EL (cell line): Measurements from ENCODE around the gene LRMDA.
A peak's percentile ranks its signal among the peaks of the same experiment; 100 is the strongest.
"Not testable (repeated sequence)": the region's sequence is repeated elsewhere in the genome, so short reads cannot be mapped to it uniquely, and the experiment has no call there.

ENCODE experiments used
- DNase-seq: peaks from one replicate; pipeline ENCODE4 v3.0.0-alpha.2; 2016

LRMDA gene

DNA sequence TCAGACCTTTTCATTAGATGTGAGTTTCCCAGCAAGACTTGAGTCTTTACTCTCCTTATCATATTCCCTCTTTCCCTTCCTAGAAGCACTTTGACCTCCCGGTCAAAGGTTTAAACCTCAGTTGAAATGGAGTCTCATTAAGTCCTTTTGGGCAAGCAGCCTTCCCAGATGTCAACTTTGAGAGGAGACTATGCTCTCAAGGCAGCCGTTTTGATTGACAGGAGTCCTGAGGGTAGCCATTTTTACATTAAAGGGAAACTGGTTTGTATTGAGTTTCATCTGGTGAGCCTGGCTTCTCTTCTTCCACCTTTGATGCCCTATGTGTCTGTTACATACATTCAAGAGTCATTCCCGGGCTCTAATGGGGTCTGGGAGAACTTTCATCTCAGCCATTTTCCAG is 685.1 kb downstream of the LRMDA start:
- DNase-seq: no peak

DNA sequence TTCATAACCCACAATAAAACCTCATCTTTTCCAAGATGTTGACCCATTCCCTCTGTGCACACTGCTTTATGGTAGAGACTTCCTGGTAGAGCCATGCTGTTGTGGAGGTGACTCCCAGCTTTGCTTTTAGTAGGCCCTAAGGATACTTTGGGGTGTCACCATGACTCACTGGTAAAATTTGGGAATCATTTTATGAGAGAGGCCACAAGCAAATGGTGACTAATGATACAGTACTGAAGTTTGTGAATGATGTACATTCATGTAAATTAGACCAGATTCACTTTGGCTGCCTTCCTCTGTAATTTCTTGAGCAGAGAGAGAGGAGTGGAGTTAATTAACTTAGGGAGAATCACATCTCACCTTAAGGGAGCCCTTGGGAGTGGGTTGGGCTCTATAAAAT is 686.5 kb downstream of the LRMDA start:
- DNase-seq: peak; percentile 92

DNA sequence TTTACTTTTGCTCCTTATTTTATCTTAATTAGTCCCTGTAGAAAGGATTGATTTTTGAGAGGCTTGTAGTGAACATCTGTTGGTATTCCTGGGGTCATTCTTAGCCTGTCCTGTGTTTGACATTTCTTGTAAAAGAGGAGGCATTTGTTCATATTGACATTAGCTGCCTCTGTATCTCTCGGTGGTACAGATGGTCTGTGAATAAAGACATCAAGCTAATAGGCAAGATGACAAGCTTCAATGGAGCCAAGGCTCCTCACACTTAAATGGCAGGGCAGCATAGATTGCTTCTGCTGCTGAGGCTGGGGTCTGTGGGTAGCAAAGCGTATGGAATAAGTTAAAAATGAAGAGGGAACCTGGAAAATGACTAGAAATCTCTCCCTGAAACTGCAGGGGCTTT is 687.6 kb downstream of the LRMDA start:
- DNase-seq: no peak

DNA sequence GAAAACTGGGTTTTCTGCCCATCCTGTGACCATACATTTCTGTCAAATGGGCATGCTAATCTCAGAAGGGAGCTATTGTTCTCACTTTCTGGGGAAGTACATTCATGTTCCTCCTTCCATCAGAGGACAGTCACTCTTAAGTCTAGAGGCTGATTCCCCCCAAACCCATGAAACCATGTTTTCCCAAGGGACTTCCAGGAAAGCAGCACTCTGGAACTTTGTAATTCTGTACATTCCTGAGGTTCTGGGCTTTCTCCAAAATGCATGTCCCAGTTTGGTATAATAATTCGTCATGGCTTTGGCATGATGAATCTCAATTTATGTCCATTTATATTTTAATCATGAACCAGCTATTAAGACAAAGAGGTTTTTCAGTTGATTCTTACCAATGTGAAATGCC is 688.1 kb downstream of the LRMDA start:
- DNase-seq: peak; percentile 86

DNA sequence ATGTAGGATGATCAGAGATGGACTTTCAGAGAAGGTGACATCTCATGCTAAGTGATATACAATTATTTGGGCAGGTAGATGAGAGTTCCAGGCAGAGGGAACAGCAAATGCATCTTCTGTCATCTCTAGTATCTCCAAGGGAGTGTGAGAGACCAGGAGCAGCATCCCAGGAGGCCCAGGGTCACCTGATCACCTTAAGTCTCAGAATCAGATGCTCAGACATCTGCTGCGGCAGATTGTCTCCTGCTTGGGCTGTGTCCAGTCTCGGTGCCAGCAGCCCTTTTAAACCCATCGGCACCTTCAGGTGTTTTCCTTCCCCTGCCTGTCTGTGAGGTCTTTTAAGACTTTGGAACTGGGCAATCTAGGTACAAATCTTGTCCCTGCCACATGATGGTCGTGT is 690.6 kb downstream of the LRMDA start:
- DNase-seq: no peak

DNA sequence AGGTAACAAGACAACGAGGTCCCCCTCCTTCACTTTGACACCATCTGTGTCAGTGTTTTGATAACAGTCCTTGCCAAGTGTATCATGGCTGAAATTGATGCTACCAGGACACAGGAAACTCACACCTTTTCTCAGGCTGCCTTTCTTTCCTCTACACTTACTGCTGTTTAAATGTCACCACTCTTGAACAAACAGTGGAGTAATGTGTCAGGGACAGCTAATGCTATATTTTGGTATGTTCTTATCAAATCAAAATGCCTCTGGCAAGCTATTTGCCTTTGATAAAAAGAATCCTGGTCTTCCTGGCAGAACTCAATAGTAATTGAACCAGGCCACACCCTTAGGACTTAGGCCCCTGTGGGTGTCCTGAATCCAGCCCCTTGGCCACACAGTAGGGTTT is 692.9 kb downstream of the LRMDA start:
- no peak for DNase-seq

DNA sequence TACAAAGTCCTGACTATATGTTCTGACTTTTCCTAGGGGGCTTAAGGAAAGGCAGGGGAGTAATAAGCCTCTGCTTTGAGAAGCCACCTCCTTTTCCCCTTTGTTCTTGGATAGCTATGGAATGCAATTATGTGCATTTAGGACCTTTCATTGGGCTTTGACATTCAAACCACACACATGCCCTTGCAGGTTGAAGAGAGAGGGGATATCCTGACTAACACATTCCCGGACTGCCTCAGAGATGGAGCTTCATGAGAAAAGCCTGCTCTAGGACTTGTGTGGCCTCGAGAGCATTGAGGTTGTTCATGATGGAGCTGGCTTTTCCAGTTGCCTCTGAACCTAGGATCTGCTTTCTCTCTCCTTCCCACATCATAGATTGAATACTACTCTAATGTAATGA is 694.5 kb downstream of the LRMDA start:
- no peak for DNase-seq

DNA sequence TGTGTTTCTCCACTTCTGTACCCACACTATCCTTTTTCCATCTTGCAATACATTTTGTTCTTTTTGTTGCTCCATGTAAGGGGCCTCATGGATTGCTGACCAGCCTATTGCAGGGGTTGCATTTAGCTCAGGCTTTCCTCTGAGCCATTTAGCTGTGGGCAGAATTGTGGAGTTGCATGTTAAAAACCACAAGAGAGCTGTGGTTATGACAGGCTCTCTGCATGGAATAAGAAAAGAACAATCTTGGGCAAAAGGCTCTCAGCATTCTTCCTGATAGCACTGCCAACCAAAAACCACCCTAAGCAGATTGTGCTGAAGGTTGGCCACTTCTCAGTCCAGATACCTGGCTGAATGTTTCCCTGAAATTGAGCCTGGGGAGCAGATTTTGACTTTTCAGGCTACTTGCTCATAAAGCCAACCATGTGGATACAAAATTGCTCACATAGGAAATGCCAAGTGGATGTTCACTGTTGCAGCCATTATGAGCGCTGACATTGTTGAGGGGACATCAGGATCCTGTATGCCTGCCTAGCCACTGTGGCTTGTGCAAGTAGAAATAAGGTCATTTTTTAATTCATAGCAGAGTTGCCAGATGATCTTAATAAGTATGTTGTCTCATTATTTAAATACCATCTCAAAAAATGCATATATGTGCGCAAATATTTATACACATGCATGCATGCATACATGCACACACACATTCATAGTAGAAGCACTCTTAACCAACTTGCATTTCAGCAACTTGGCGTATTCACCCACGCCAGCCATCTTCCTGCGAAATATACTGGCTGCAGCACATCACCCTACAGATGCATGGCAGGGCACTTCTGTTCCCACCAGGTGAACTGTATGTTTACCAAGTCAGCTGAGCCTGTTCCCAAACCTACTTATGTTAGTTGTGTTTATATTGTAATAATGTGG is 695.4 kb downstream of the LRMDA start:
- no peak for DNase-seq

DNA sequence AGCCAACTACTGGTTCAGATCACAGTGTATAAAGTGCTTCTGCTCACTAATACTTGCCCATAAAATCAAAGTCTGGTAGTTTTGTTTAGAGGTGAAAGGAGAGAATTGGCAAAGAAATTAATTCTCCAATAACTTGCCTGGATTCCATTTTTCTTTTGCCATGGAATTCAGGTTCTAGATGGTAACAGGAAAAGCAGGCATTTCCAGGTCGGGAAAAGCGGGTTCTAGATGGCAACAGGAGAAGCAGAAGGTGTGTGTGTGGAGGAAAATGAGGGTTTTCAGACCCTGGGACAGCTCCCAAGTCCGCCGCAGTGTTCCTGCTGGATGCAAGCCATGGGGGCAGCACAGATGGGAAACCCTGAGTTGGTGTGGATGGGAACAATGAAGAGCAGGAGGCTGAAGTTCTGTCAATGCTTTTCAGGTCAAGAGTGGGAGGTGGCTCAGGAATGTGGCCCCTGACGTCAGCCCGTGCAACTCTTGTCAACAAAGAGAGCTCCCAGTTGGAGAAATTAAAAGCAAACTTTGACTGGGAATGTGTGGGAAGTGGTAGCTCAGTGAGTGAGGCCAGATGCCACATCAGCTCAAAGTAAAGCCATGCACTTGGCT is 696.7 kb downstream of the LRMDA start:
- DNase-seq: no peak

DNA sequence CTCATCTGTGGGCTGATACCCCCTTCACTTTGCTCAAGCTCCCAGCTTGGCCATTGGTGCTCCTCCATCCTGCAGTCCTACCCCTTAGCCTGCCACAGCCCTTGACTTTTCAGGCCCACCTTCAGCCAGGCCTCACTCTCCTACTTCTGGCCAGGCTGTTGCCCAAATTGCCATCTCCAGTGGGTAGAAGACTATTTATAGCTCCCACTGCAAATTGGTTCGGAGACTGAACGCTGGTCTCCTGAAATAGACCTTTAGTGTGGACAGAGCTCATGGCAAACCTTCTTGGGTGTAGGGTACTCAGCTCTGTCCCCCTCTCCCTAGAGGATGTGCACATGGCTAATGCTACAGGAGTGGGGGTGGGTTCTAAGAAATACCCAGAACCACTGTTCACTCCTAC is 697.8 kb downstream of the LRMDA start:
- no peak for DNase-seq

DNA sequence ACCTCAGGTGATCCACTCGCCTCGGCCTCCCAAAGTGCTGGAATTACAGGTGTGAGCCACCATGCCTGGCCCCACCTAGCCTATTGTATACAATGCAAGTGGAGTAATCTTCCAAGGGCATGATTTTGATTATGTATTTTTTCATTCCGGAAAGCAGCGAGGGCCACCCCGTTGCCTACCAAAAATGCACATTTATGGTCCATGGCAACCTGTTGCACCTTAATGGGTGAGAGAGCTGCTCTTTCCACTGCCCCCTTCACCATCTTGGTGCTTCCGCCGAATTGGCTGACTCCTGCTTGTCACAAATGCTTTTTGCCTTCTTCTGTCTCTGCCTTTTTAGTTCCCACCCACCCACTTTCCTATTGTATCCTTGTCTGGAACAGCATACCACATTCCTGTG is 699.5 kb downstream of the LRMDA start:
- no peak for DNase-seq

DNA sequence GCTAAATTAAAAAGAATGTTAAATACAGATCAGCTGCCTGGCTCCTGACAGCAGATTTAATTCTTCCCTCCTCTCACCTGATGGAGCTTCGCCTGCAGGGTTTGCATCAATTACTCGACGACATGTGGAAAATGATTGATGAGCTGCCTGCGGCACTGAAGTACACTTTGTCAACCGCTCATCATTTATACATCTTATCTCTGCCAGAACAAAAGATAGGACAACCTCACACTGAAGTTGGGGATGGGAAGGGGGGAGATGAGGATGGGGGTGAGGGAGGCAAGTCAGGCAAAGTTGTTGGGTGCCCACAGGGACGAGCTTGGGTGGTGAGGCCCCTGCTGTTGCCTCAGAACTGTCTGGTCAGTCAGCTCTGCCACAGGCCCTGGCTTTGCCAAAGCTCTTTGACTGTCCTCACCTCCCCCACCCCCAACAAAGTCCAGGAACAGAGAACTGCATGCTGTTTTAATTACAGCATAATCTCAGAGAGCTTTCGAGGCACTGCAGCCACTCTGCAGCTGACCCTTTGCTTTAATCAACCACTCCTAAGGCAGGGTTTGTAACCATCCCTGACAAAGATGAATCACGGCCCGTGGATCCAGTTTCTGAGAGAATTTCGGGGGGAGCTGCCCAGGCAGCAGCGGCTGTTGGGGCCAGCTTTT is 702.3 kb downstream of the LRMDA start:
- DNase-seq: no peak

DNA sequence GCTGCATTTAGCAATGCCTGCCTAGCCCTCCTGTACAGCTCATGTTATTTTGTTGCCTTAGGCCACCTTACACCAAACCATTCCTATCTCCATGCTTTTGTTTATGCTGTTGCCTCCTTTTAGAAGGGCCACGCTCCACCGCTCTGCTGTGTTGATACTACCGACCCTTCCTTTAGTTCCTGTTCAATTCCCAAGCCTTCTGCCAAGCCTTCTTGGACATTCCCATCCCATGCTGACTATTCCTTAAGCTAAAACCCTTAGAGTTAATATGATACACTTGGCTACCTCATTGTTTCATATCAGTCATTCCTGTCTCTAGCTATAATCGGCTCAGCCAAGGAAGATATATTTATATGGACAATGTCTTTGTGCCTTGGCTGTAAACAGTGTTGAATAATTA is 705.5 kb downstream of the LRMDA start:
- DNase-seq: no peak

DNA sequence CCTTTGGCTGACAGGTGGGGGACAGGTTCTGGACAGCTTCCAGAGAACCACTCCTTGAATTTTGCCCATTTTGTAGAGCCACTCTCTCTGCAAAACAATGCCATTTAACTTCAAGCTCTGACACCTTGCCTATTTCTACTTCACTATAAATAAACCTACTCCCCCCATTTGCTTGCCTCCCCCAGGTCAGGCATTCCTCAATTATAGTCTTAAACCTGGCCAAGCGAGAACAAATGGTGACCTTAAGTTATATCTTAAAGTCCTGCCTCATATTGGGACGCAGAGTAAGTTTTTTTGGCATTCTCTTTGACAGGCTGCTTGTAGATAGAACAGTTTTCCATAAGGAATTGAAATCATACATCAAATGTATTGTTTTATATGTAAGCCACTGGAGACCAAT is 706.9 kb downstream of the LRMDA start:
- no peak for DNase-seq

DNA sequence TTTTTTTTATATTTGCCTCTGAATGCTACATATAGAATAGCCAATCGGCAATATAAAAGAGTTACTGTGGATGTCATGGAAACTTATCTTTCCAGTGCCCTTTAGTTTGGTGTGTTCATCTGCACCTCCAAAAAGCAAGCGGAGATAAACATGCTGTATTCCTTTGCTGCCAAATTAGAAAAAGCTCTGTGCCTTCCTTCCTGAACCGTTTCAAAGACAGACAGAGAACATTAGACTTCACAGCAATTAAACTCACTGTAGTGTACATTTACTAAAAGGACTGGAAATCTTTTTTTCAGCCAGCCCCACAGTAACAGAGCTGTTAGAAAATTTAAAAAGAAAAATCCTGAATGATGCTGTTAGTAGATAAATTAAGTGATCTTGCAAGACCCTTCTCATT is 707.5 kb downstream of the LRMDA start:
- DNase-seq: no peak

DNA sequence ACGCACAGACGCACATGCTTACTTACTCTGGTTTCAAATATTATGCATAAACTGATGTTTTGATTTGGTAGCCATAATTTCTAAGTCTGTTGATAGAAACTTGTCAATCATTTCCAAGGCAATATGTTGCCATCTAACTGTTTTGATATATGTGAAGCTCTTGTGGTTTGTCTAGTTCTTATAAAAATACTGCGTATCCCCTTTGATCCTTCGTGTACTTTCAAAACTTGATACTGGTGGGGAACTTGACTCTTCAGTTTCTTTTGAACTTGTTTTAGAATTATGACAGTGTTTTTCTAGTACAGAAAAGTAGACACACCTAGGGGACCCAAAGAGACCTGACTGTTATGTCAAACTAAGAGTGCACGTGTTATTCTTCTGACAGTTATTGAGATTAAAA is 708.0 kb downstream of the LRMDA start:
- no peak for DNase-seq

DNA sequence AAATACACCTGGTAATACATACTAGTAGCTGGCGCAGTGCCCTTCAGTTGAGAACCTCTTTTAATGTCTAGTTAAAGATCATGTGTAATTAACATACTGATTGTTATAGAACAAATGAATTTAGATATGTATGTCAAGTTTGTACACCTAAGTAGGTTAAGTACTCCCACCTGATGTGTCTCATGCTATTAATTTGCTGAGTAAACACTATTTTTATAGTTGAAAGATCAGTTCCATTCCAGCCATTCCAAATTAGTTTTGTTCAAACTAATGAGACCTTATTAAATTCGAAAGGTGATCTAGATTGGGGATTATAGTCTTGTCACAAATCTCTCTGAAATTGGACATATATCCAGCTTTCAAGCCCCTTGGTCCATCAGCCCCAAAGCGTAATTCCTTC is 710.0 kb downstream of the LRMDA start:
- no peak for DNase-seq

DNA sequence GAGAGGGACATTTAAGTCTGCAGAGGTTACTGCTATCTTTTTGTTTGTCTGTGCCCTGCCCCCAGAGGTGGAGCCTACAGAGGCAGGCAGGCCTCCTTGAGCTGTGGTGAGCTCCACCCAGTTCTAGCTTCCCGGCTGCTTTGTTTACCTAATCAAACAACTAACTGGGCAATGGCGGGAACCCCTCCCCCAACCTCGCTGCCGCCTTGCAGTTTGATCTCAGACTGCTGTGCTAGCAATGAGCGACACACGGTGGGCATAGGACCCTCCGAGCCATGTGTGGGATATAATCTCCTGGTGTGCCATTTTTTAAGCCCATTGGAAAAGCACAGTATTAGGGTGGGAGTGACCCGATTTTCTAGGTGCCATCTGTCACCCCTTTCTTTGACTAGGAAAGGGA is 716.8 kb downstream of the LRMDA start:
- not testable (repeated sequence) for DNase-seq

DNA sequence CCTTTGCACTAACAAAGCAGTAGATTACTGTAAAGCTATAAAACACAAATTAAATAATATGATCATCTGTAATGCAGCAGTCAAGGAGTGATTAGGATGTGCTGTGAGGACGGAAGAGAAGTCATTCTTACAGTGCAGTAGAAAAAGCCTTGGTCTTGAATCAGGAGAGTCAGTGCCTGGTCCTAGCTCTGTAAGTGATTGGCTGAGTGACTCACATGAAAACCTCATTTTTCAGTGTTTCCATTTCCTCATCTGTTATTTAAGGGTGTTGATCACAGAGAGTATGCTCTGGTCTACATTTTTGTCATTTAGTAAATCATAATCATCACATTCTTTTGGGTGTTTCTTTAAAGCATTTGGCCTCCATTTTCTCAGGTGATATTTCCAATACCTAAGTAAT is 717.8 kb downstream of the LRMDA start:
- no peak for DNase-seq

DNA sequence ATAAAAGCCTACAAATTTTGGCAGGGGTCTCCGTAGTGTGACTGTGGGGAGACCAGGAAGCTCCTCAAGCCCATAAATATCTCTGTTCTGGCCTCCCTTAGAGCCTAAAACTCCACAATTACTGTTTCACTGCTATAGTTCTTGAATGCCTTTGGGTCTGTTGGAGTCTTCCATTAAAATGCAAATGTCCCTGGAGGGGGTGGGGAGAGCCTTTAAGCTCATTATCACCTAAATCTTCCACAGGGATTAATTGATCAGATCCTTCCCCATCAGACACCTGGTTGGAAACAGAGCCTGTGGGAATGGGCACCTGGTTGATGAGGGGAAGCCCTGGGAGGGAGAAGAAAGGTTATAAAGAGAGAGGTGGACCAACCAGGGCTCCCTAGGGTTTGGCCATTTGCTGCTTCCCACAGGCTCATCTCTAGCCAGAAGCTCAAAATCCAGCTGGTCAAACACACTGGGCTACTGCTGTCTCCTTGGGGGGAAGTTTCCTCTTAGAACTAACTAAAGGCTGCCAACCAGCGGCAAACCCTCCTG is 718.2 kb downstream of the LRMDA start:
- DNase-seq: no peak

DNA sequence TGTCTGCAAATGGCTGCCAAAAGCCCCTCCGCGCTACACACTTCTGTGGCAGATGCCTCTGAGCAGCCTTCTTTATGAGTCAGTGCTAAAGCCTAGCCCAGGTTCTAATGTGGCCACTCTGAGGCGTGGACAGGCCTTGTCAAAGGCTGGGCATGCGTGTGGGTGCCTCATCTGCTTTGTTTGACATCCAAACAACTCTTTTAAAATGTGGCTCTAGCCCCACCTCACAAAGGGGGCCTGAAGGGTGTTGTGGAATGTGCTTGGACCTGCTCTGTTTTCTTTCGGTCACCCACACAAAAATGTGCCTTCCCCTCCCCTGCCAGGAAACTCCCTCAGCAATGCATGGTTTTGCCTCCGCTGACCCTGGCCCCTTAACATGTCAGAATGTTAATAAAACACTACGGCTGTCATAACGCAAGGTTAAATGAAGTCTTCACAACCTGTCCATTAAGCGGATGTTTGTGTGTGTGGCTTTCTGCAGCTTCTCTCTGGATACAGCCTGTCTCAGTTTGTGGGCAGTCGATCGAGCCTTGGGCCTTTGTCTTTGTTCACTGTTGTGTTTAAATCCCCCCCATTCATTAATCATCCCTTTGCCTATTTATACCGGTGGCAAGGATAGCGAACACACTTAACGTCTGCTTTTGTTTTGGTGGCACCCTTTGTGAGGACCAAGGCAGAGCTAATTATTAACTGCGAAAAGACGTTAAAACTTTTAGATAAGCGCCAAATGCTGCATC is 718.9 kb downstream of the LRMDA start:
- DNase-seq: no peak

DNA sequence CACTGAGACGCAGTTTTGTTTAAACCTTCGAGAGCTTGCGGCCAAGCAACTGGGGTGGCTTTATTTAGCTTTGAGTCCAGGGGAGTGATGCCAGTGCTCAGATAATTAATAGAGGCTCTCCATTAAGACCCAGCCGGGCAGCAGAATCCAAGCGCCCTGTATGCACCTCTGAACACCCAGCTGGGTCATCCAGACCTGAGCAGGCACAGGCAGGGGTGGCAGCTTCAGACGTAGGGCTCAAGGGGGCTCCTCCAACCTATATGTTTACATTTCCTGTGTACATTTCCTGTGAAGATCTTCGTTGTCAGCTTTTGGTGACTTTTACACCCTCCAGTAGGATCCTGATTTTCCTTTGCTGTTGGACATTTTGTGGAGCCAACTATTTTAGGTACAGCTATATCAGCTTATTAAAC is 719.5 kb downstream of the LRMDA start:
- DNase-seq: no peak

DNA sequence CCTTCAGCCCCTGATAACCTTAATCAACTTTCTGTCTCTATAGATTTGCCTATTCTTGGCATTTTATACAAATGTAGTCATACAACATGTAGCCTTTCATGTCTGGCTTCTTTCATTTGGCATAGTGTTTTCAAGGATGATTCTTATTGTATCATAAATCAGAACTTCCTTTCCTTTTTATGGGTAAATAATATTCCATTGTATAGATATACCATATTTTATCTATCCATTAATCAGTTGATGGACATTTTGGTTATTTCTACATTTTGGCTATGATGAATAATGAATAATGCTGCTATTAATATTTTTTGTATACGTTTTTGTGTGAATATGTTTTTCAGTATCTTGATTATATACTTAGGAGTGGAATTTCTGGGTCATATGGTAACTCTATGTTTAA is 720.8 kb downstream of the LRMDA start:
- DNase-seq: no peak
